ENCODE measurements around the gene SERPINB6. TPM values are rescaled to one million over a fixed set of nuclear protein-coding genes. Genes with fewer than 3 reads are reported as not detected.
A peak's percentile ranks its signal among the peaks of the same experiment; 100 is the strongest.

SERPINB6 gene
- total and polyA plus RNA-seq, 2 of the 4 experiments (the other 2 are of a cell fraction), result 37.1 to 91.1 TPM

DNA sequence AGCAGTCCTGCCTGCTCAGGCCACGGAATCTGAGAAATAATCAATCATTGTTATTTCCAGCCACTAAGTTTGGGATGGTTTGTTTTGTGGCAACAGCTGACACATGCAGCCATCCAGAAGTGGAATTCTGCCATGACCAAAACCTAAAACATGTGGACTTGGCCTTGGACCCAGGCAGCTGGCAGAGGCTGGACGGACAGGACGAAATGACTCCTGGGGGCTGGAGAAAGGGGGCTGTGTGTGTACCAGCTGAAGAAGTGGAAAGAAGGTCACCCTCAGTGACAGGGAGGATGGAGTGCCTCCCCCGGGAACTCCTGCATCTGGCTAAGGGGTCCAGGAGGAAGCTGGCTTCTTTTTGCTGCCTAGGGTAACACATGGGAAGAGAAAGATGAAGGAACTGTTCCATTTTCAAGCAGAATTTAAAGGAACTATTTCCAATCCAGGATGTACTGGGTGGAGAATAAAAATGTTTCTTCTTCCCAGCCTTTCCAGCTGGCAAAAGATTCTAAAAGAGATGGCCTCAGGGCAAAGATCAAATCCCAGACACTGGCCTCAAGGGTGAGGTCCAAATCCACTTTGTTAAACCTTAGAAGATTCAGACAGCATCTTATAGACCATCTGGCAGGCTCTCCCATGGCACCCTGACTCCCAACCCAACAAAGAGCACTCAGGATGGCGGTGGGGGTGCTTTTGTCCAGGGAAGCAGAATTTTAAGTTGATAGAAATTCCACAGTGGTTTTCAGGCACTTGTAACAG lies 14.3 kb downstream of the SERPINB6 start:
- WGBS, 2 experiments (ENCODE audit: extremely low coverage in 2 of 2, insufficient read length in 1 of 2), result no CpG with 5 or more reads among the region's 5 CpGs
- Histone ChIP-seq H3K9me1 (ENCODE audit: insufficient read depth, low read length) (peaks cover 22% of the 10 kb centered on the region), H2AFZ (replicated peaks; ENCODE audit: low read length, poor library complexity) (no peak overlapping the region), H2BK120ac (ENCODE audit: low read depth, low read length) (no peak overlapping the region), H3K9ac (ENCODE audit: low read depth, low read length) (no peak overlapping the region), H3K4me2 (ENCODE audit: low read depth, low read length) (no peak overlapping the region), H3K36me3 (ENCODE audit: control insufficient read depth, insufficient read depth, low read length) (peaks cover 20% of the 10 kb centered on the region; the same call in 1 of the 2 replicates), H3K23ac (ENCODE audit: low read depth, low read length) (no peak overlapping the region), H3K4me1 (ENCODE audit: control insufficient read depth, insufficient read depth, low read length) (peaks cover 18% of the 10 kb centered on the region), H3K14ac (replicated peaks; ENCODE audit: low read depth, low read length) (no peak overlapping the region), H4K91ac (ENCODE audit: insufficient read depth, low read depth, low read length) (no peak overlapping the region), H3K27me3 (ENCODE audit: control insufficient read depth, insufficient read depth, low read length) (no peaks in the 10 kb centered on the region), H3K56ac (ENCODE audit: extremely low read depth, insufficient read depth, low read length) (no peak overlapping the region), H4K20me1 (ENCODE audit: insufficient read depth, low read length) (peaks cover 11% of the 10 kb centered on the region; the same call in 1 of the 2 replicates), H3K9me3 (ENCODE audit: control insufficient read depth, insufficient read depth, low read length) (no peaks in the 10 kb centered on the region), H2BK20ac (ENCODE audit: low read depth, low read length) (no peak overlapping the region), H2BK15ac (ENCODE audit: low read depth, low read length) (no peak overlapping the region), H2BK5ac (ENCODE audit: low read depth, low read length, poor library complexity, severe bottlenecking) (no peak overlapping the region), H3K4ac (ENCODE audit: low read depth, low read length) (no peak overlapping the region), H3K4me3 (ENCODE audit: insufficient read depth, low read depth, low read length) (no peak overlapping the region), H2AK9ac (replicated peaks; ENCODE audit: low read depth, low read length, poor library complexity) (peak overlapping the region; percentile 25), H3K18ac (ENCODE audit: low read depth, low read length) (no peak overlapping the region), H4K5ac (ENCODE audit: low read depth, low read length) (no peak overlapping the region), H3K27ac (ENCODE audit: insufficient read depth, low read length) (no peak overlapping the region), H2AK5ac (ENCODE audit: low read depth, low read length) (no peak overlapping the region), H4K8ac (ENCODE audit: low read depth in 2 of 2, low read length in 2 of 2) (no peak overlapping the region), H3K79me1 (ENCODE audit: low read depth in 1 of 2, low read length in 2 of 2) (peaks cover 52 to 75% of the 10 kb centered on the region in 2 experiments)
- no peak for ATAC-seq (ENCODE audit: low read depth)
- TF ChIP-seq, protein P1, sequence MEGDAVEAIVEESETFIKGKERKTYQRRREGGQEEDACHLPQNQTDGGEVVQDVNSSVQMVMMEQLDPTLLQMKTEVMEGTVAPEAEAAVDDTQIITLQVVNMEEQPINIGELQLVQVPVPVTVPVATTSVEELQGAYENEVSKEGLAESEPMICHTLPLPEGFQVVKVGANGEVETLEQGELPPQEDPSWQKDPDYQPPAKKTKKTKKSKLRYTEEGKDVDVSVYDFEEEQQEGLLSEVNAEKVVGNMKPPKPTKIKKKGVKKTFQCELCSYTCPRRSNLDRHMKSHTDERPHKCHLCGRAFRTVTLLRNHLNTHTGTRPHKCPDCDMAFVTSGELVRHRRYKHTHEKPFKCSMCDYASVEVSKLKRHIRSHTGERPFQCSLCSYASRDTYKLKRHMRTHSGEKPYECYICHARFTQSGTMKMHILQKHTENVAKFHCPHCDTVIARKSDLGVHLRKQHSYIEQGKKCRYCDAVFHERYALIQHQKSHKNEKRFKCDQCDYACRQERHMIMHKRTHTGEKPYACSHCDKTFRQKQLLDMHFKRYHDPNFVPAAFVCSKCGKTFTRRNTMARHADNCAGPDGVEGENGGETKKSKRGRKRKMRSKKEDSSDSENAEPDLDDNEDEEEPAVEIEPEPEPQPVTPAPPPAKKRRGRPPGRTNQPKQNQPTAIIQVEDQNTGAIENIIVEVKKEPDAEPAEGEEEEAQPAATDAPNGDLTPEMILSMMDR (conservative IDR thresholded peaks at IDR 0.05; ENCODE audit: low read depth, low read length), result no peak
- no peak for TF ChIP-seq RAD21 (IDR thresholded peaks at IDR 0.05; ENCODE audit: low read length)
- no peak for TF ChIP-seq MAFK (IDR thresholded peaks at IDR 0.05; ENCODE audit: low read depth, low read length)
- no peak for TF ChIP-seq FOS (IDR thresholded peaks at IDR 0.05; ENCODE audit: low read depth, low read length)
- TF ChIP-seq MAZ (IDR thresholded peaks at IDR 0.05; ENCODE audit: borderline replicate concordance, low read depth, low read length), result no peak
- TF ChIP-seq RCOR1 (IDR thresholded peaks at IDR 0.05; ENCODE audit: insufficient replicate concordance, low read length), result no peak
- no peak for TF ChIP-seq CHD1 (IDR thresholded peaks at IDR 0.05; ENCODE audit: low read depth, low read length)
- TF ChIP-seq, protein P2, sequence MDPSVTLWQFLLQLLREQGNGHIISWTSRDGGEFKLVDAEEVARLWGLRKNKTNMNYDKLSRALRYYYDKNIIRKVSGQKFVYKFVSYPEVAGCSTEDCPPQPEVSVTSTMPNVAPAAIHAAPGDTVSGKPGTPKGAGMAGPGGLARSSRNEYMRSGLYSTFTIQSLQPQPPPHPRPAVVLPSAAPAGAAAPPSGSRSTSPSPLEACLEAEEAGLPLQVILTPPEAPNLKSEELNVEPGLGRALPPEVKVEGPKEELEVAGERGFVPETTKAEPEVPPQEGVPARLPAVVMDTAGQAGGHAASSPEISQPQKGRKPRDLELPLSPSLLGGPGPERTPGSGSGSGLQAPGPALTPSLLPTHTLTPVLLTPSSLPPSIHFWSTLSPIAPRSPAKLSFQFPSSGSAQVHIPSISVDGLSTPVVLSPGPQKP (IDR thresholded peaks at IDR 0.05; ENCODE audit: borderline replicate concordance, low read depth, low read length), result no peak
- TF ChIP-seq, protein P3, sequence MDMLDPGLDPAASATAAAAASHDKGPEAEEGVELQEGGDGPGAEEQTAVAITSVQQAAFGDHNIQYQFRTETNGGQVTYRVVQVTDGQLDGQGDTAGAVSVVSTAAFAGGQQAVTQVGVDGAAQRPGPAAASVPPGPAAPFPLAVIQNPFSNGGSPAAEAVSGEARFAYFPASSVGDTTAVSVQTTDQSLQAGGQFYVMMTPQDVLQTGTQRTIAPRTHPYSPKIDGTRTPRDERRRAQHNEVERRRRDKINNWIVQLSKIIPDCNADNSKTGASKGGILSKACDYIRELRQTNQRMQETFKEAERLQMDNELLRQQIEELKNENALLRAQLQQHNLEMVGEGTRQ (IDR thresholded peaks at IDR 0.05; ENCODE audit: low read depth, low read length), result no peak
- TF ChIP-seq POLR2A (IDR thresholded peaks at IDR 0.05; ENCODE audit: low read depth, low read length), result no peak
- no peak for TF ChIP-seq NFE2L2 (IDR thresholded peaks at IDR 0.05; ENCODE audit: low read depth, low read length)
- no peak for TF ChIP-seq CEBPB (IDR thresholded peaks at IDR 0.05; ENCODE audit: low read depth, low read length)
- no peak for TF ChIP-seq RFX5 (IDR thresholded peaks at IDR 0.05; ENCODE audit: low read depth, low read length)
- TF ChIP-seq SMC3 (IDR thresholded peaks at IDR 0.05; ENCODE audit: low read depth, low read length), result no peak
- TF ChIP-seq BHLHE40 (IDR thresholded peaks at IDR 0.05; ENCODE audit: low read depth, low read length), result no peak
- ChIA-PET CTCF (no interaction called here), POLR2A (ENCODE audit: unreplicated experiment) (no interaction called here)
- no peak for DNase-seq
- dilution Hi-C loops (cut with HindIII; ENCODE audit: low sequenced_read_pairs, unreplicated experiment) (no loop called here), intact Hi-C loops (cut with micrococcal nuclease) (no loop called here), in situ Hi-C loops (cut with MboI; ENCODE audit: low sequenced_read_pairs) (no loop called here)
- BruUV-seq (replicated peaks), result no TSS peak
